GM21515 (cell line): ENCODE results near the gene SKIDA1.
A peak's percentile ranks its signal among the peaks of the same experiment; 100 is the strongest.

ENCODE experiments used
- ATAC-seq: cut with Tn5 transposase; IDR thresholded peaks from one replicate; pipeline ENCODE4 v1.9.1; 2021; ENCODE audit not compliant: unreplicated experiment

Gene SKIDA1

DNA sequence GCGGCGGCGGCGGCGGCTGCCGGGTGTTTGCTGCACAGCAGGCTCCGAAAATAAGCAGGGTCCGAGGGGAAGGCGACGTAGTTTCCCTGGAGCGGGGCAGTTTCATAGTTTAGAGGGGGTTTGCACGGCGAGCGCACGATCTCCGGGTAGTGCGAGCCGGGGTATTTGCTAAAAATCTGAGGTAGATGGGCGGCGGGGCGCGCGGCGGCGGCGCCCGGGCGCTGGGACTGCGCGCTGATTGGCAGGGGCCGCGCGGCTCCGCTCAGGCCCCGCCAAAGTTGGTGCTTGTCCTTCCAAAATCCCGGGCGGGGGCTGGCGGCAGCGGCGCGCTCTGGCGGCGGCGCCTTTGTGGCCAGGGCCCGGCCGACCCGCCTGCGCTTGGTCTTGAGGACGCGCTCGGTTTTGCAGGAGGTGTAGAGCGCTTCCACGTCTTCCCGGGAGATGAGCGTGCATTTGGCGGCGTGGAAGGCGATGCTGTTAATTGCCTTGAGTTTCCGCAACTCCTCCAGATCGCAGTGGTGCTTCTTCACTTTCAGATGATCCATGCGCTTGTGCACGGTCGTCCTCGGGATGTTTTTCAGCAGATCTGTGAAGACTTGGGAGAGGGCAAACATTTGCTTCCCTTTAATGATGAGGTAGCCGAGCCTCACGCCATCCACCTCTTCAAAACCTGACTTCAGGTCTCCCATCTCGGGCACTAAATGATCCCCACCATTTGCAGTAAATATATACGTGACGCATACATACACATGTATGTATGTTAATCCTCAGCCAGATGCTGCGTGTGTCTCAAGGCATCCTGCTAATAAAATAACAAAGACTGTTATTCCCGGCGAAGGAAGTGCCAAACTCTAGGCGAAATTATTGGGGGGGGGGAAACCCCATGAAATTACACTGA is 8.1 kb downstream of the SKIDA1 start:
- ATAC-seq: peak; percentile 48

DNA sequence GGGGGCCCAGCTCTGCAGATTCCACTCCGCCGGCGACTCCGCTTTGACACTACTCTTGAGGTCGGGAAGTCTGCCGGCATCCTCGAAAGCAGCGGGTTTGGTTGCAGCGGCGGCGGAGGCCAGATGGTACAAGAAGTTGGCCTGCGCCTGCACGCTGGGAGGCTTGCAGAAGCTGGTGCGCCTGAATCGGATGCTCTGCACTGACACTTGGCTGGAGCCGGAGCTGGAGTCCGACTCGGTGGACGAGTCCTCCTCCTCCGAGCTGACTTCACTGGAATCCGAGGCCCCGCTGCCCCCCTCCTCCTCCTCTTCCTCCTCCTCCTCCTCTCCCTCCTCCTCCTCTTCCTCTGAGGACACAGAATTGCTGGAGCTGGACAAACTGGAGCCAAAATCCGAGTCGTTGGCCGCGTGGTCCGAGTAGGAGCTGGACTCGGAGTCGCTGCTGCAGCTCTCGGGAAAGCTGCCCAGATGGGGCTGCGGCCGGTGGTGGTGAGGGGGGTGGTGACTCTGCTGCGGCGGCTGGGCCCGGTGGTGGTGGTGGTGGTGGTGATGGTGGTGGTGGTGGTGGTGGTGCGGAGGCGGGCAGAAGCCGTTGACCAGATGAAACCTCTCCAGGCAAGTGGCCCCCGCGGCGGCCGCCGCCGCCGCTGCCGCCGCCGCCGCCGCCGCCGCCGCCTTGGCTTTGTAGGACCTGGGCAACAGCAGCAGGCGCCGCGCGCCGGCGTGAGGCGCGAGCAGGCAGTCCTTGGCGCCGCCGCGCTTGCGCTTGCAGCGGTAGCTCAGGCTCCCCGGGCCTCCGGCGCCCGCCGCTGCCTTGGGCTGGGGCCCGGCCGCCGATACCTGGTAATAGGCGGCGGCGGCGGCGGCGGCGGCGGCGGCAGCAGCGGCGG is 9.0 kb downstream of the SKIDA1 start:
- peak; percentile 57 for ATAC-seq

DNA sequence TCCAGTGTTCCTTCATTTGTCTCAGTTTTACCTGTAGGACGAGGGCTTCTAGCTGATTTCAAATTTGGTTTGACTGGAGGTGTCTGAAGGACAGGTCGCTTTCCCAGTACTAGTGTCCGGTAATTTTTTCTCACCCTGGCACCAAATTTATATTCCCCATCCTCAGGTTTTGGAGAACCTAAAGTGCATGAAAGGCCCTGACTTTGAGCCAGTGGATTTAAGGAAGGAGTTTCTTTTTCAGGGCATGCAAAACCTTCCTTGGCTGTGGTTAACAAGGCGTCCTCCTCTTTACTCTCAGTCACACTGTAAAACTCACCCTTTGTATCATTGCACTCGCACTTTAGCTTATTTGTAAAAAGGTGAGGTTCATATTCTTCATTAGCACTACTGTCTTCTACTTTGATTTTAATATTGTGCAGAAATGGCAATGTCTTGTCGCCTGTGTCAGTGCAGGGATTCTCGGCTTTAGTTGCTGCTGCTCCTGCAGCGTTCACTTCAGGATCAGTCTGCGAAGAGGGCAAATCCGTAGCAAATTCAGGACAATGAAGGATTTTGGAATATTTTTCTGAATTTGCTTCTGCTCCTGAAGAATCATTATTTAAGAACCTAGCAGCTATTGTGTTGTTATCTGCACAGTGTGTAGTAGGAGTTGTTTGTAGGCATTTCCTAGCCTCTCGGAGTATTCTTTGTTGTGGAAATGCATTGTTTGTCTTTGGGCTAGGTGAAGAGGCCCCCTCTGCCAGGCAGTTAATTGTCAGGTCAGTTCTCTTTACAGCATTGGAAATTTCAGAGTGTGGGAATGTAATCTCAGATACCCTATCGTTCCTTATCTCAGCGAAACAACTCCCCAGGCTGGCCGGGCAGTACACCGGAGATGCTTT is 9.9 kb downstream of the SKIDA1 start:
- no peak for ATAC-seq

DNA sequence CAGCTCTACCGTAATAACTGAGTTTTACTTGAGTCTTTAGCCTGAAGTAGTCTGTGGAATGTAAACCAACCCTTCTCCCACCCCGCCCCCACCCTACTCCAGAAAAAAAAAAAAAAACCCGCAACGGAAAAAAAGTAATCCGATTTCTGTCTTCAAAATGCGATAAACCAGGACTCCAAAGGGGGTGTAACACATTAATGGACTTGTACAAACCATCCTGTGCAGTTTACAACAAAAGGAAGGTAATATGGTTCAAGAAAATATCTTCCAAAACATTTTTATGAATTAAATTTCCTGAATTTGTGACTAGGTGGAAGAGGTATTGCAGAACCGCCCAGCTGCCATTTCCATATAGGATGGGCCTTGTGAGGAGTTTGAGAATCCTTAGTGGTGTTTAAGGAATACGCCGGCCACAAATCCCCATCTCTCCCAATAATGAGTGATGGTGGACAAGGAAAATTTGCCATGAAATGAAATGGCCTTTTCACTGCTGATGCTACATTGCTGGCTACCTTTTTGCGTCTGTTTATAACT is 10.6 kb downstream of the SKIDA1 start:
- no peak for ATAC-seq

DNA sequence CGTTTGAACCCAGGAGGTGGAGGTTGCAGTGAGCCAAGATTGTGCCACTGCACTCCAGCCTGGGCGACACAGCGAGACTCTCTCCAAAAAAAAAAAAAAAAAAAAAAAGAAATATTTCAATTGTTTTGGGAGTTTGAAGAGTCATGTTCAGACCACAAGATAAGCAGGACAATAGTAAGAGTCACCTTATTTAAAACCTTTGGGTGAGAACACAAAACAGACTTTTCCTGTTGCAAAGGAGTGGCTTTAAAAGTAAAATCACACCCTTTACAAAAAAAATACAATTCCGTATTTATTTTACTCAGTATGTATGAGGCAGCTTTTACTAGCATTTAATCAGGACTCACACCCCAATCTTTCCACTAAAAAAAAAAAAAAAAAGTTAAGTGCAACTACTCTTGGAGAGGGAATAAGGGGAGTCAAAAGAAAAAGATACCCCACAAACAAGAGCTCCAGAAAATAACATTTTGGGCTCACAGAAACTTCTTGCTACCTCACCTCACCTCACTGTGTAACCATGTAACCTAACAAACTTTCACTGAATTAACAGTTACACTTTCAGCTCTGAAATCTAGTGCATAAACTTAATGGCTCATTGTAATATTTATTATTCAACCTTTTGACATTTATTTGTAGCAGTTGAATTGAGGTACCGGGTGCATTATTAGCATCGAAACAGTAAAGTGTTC is 11.2 kb downstream of the SKIDA1 start:
- no peak for ATAC-seq

DNA sequence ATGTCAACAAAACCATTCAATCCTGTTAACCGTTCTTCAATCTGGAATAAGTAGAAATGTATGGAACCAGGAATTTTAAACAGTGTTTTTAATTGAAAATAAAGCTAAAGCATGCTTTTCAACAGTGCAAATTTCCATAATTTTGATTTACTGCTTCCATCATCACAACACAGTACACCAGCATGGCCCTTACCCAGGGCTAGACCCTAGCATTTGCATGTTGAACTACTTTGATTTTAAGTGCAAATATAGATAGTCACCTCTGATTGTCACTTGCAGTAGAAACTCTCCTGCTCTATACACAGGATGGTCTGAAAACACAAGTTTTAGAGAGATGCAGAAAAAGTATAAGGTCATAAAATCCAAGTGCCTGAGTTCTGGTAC is 12.1 kb downstream of the SKIDA1 start:
- ATAC-seq: no peak

DNA sequence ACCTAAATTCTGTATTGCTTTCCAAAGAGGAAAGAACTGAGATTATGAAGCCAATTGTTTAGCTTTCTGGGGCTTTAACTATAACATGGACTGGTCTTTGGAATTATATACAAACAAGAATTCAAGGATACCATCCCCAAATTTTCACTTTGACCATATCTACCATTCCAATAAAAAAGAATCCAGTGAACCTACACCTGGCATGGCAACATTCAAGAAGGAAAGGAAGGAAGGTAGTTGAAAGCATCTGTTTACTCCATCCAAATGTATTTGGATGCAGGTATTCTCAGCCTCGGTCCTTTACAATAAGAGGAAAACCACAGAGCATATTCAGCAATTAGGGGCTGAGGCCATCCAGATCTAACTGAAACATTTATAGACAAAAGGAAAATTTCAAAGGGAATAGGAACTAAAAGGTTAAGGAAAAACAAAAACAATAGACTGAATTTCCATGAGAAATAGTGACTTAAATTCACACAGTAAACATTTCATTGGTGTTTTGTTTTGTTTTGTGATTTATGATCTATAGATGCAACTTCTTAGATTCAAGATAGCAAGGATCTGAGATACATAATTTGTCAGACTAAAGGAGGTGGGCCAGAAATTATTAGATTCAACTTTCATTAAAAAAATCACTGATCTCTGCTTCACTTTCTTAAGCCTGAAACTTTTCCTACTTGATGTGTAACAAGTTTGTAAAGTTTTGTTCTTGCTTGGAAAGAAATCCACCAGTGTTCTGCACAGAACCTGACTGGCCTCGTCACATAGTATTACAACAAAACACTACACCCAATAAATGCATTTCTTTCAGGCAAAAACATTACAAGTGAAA is 12.7 kb downstream of the SKIDA1 start:
- ATAC-seq: no peak

DNA sequence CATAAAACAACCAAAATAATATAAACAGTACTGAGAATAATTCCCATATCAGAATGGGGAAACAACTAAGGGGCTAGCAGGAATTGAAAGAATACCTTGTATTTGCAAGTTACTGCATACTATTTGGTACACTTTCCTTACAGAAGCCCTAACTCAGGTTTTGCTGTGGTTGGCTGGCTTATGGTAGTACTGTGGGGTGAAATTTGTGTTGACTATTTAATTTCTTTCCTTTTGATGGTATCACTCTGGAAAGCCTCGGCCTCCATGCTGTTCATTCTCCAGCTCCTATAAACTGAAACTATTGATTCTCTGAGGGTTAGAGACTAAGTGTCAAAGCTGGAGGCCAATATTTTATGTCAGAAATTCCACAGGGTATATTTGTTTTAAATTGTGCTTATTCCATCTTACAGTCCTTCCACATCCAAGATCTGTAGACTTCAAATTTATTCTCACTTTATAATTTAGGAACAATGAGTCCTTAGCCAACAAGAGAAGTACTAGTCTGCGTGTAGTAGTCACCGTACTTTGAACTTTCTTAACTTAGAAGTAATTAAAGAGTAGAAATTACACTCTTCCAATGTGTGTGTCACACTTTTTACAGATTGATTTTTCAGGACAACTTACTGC is 13.4 kb downstream of the SKIDA1 start:
- ATAC-seq: no peak

DNA sequence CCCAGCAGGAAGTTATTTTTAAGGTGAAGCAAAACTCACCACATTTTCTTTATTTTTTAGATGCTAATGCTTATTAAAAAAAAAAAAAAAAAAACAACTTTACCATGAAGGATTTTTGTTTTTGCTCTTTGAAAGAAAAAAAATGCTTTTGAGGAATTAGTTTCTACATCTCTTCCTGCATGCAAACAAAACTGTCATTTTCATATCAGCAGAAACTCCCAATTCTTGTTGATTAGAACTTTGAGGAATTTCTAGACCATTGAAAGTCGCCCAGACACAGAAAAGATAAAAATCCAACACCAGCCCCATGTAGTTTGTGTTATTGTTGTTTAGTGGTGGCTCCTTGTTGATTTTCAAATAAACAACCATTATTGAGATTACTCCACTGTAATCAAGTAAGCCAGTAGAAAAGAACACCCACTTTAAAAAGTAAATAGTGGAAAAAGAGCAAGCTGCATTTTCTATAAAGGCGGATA is 14.3 kb downstream of the SKIDA1 start:
- ATAC-seq: no peak

DNA sequence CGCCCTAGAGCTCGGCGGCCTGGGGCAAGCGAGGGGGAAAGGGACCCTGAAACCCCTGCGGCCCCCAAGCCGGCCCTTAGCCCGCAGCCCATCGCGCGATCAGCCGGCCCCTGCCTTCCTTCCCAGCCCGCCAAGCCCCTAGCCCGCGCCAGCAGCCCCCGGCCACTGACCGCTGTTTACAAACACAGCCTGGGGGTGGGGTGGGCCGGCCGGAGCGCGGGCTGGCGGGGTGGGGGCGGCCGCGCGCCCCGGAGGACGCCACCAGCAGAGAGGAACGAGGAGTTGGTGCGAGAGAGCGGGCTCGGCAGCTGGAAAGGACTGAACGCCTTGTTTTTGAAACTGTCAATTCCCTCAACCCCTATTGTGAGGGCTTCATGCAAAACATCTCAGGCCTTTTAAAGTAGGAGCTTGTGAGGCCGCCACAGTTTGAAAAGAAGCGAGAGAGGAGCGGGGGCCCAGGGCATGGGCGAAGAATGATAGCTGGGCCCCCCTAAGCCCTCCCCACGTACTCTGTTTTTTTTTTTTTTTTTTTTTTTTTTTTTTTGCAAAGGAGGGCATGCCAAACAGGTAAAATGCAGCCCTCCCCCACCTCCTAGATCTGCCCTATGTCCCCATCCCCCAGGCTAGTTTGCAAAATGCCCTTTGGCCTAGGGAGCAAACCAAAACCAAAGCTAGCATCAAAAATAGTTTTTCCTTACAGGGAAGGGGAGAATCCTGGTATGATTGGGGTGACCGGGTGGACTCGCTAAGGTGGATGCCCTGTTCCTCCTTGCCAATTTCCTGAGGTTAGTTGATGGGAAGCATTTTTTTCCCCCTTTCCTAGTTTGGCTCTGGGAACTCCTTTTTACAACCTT is 15.0 kb downstream of the SKIDA1 start:
- ATAC-seq: no peak

DNA sequence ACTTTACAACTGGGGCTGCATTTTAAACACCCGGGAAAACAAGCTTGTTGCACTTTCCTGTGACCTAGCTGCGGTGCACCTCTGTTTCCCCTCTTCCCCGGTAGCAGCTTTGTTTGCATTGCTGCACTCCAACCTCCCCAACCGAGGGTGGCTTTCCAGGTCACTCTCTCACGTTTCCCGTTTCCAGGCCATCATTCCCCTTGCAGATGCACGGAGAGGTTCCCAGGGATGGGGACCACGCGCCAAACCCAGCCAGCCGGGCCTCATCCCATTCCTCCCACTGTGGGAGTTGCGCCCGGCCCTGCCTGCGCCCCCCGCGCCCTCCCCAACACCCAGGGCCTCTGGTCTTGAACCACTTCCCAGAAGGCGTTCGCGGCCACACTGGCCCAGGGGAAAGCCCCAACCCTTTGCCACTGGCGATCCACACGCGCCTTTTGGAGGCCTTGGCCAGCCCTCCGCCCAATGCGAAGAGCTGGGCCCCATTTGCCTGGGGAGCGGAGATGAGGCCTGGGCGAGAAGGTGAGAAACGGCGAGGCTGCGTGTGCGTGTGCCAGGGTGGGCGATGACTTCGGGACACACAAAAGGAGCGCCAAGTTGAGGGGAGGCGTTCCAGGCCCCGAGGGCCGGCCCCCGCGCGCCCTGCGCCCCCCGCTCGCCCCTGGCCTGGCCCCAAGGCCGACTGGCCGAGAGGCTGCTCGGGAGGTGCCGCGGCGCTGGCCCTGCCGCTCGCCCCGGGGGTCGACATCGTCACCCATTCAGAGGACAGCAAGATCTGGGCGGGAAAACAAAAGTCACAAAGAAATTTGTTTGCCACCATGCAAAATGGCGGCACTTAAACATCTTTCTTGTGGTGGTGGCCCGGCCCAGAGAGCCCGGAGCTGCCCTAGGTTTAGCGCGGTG is 15.9 kb downstream of the SKIDA1 start:
- no peak for ATAC-seq

DNA sequence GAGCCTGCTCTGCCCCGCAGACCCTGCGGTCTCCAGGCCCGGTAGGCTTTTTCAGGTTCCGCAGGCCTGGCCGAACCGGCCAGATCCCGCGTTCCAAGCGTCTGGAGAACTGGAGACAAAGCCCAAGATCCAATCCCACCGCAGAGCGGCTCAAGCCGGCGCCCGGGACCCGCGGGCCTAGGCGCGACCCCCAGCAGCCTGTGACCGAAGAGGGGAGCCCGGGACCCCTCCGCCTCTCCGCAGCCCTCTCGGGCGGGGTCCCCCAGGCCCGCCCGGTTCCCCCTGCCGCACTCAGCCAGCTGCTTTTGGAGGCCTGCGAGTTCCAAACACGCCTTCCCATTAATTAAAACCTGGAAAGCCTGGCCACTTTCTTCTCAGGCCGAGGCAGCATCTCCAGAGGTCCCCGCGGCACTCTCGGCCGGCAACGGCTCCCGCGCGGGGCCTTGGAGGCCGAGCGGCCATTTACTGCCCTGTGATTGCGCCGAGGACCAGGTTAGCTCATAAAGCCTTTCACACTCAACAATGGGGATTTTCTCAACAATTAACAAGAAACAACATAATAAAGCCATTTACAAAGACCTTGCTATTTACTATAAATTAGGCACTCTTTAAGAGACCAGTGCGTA is 16.7 kb downstream of the SKIDA1 start:
- no peak for ATAC-seq

DNA sequence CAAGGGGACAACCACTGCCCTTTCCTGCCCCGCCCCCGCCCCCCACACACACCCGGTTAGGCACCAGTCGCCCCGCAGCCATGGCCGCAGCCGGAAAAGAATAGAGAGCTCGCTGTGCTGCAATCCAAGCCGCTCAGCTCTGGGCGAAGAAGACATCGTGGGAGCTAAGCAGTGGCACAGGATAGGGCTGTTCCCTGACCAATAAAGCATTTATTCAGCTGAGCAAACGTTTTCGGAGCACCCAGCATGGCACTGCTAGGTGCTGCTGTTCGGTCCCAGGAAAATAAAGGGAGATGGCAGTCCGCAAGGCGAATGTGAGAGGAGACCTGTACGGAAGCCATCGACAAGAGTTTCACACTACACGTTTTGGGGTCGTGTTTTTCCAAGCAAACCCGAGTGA is 18.3 kb downstream of the SKIDA1 start:
- no peak for ATAC-seq

DNA sequence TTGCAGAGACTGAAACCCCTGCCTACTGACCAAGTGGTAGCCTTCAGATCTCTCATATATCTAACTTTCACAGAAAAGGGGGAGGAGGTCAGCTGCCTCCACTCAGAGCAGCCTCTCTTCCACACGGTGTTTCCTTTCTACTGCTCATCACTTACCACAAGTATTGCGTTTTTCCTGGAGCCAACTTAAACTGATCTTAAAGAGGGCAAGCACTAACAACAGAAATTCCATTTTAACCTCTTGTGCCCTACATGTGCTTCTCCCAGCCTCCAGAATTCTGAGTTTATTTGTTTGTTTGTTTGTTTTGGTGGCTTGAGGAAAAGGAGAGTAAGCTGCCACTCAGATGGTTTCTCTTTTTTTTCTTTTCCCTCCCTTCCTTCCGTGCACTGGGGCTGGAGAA is 19.1 kb downstream of the SKIDA1 start:
- ATAC-seq: no peak

DNA sequence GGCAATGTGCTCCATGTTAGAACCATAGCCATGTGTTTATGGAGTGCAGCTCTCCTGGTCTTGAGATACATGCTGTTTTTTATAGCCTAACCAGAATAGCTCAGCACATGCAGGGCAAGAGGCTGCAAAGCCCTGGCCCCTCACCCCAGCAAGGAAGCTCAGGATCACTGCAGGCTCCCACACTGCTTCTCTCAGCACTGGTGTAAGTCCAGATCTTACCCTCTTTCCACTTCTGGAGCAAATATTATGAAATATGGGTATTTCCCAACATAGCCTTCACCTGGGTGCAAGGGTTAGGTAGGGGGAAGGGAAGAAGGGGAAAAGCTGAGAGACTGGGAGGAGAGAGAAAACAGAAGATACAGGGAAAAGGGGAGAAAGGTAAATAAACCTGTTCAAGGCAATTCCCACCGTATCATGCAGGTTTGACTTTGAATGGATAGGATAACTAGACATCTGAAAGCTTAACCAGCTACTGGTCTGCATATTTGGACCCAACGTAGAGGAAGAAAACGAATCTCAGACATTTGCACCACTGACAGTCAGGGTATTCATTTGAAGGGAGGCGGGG is 19.7 kb downstream of the SKIDA1 start:
- no peak for ATAC-seq

DNA sequence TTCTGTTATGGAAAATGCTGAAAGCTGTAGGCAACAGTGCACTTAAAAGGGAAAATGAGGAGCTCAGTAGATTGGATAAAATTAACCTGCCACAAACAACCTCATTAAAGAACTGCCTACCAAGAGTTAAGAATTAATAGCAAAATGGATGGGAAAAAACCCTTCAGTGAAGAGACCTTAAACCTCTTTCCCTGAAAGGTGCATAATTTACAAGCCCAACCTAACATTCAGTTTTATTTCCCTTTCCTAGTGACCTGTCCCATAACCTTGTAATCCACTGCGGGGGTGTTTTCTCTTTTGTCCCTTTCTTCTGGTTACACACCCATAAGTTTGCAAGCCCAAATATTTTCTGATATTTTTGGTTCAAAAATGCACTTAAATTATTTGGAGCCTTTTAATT is 21.9 kb downstream of the SKIDA1 start:
- no peak for ATAC-seq
